GM12891 (cell line): ENCODE data around the gene PRR35.

ENCODE experiments used
- POLR2A ChIP-seq: IDR thresholded peaks from 2 replicates; pipeline ENCODE4 v1.6.1; 2011; ENCODE audit warnings: low read depth, low read length, control low read depth
- POLR2AphosphoS5 ChIP-seq: IDR thresholded peaks from 2 replicates; pipeline ENCODE4 v1.6.1; 2011; ENCODE audit warnings: low read depth, low read length, control low read depth
- SPI1 ChIP-seq: IDR thresholded peaks from 2 replicates; pipeline ENCODE4 v1.6.1; 2011; ENCODE audit warnings: low read depth, low read length, control low read depth
- TAF1 ChIP-seq: IDR thresholded peaks from 2 replicates; pipeline ENCODE4 v1.6.1; 2011; ENCODE audit warnings: low read depth, low read length, control low read depth

- TF ChIP-seq POLR2A (no peak), POLR2AphosphoS5 (no peak), SPI1 (no peak), TAF1 (no peak)
These were observed 43.7 kb downstream of the PRR35 start for GRCh38 chr16:603933-604332.
